GM12892 (cell line): Measurements from ENCODE around the gene SBK3.

Source experiments
- DNase-seq: peaks from one replicate; pipeline ENCODE4 v3.0.0; 2011; ENCODE audit not compliant: insufficient read length
- FAIRE-seq: peaks from 2 replicates; lab custom pipeline; 2011; peaks lifted over from hg19 to GRCh38; lab: Jason Lieb, UNC
- POLR2A ChIP-seq: IDR thresholded peaks from 2 replicates; pipeline ENCODE4 v1.6.1; 2011; ENCODE audit warnings: low read depth, low read length, control low read depth
- POLR2AphosphoS5 ChIP-seq: IDR thresholded peaks from 2 replicates; pipeline ENCODE4 v1.6.1; 2011; ENCODE audit warnings: low read depth, low read length, control low read depth
- TAF1 ChIP-seq: IDR thresholded peaks from 2 replicates; pipeline ENCODE4 v1.6.1; 2011; ENCODE audit warnings: low read depth, mild to moderate bottlenecking, control low read depth, low read length, borderline replicate concordance

The SBK3 gene

GRCh38 chr19:55559684-55560083 lies 14.3 kb upstream of the SBK3 start:
- FAIRE-seq (no peak), DNase-seq (no peak)
- TF ChIP-seq POLR2A, result no peak
- no peak for TF ChIP-seq POLR2AphosphoS5
- no peak for TF ChIP-seq TAF1

GRCh38 chr19:55554741-55555152 lies 9.4 kb upstream of the SBK3 start:
- DNase-seq, result no peak
- no peak for FAIRE-seq
- TF ChIP-seq POLR2A, result no peak
- no peak for TF ChIP-seq TAF1
- no peak for TF ChIP-seq POLR2AphosphoS5

DNA sequence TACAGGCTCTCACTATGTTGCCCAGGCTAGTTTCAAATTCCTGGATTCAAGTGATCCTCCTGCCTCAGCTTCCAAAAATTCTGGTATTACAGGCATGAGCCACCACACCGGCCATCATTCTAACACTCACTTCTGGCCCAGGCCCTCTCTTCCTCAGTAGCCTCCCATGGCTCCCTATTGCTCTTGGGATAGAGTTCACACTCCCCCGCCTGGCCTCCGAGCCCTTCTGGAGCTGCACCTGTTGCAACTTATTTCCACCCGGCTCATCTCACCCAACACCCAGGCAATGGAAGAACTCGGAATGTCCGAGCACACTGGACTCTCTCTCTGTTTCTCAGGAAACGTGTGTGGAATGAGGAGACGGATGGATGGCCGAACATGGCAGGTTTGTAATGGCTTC lies 9.0 kb upstream of the SBK3 start:
- TF ChIP-seq POLR2A (no peak), TAF1 (no peak), POLR2AphosphoS5 (no peak)
- no peak for DNase-seq
- no peak for FAIRE-seq

GRCh38 chr19:55553217-55554182 lies 8.2 kb upstream of the SBK3 start:
- TF ChIP-seq POLR2A (no peak), POLR2AphosphoS5 (no peak), TAF1 (no peak)
- FAIRE-seq (no peak), DNase-seq (no peak)

GRCh38 chr19:55552620-55553019 lies 7.3 kb upstream of the SBK3 start:
- no peak for FAIRE-seq
- no peak for TF ChIP-seq TAF1
- no peak for TF ChIP-seq POLR2AphosphoS5
- TF ChIP-seq POLR2A, result no peak
- DNase-seq, result no peak

DNA sequence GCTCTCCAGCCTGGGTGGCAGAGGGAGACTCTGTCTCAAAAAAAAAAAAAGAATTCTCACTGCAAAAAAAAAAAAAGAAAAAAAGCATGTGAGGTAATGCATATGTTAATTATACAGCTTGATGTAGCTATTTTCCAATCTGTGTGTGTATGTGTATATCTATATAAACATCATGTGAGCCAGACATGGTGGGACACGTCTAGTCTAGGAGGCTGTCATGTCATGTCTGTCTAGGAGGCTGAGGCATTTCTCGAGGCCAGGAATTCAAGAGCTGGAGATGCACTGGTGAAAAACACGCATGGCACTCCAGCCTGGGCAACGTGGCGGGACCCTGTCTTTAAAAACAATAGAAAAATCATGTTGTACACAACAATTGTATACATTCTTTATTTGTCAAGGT lies 6.9 kb upstream of the SBK3 start:
- FAIRE-seq, result no peak
- no peak for DNase-seq
- TF ChIP-seq POLR2A, result no peak

GRCh38 chr19:55550321-55550650 lies 4.9 kb upstream of the SBK3 start:
- FAIRE-seq, result no peak
- no peak for DNase-seq
- no peak for TF ChIP-seq TAF1
- no peak for TF ChIP-seq POLR2A
- TF ChIP-seq POLR2AphosphoS5, result no peak

GRCh38 chr19:55549500-55550320 lies 4.4 kb upstream of the SBK3 start:
- no peak for TF ChIP-seq POLR2AphosphoS5
- no peak for TF ChIP-seq POLR2A
- no peak for TF ChIP-seq TAF1
- FAIRE-seq, result no peak
- no peak for DNase-seq

DNA sequence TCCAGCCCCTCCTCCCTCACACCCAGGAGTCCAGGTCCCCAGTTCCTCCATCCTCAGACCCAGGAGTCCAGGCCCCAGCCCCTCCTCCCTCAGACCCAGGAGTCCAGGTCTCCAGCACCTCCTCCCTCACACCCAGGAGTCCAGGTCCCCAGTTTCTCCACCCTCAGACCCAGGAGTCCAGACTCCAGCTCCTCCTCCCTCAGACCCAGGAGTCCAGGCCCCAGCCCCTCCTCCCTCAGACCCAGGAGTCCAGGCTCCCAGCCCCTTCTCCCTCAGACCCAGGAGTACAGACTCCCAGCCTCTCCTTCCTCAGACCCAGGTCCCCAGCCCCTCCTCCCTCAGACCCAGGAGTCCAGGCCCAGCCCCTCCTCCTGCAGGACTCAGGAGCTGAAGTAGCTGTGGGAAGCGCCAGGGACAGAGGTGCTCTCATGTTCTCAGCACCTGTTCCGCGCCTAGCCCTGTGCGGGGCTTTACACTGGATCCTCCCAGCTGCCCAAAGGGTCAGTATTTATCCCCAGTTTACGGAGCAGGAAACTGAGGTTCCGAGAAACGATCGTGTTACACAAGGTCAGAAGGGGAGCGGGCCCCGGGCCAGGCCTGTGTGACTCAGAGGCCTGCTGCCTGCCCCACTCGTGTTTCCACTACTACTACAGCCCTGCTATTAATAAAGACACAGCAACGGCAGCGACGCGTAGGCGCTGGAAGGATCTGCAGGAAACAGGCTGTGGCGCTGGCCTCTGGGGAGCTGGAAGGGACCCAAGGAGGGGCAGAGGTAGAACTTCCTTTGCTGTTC lies 1.7 kb upstream of the SBK3 start:
- FAIRE-seq (no peak), DNase-seq (no peak)
- no peak for TF ChIP-seq TAF1
- TF ChIP-seq POLR2A, result no peak
- TF ChIP-seq POLR2AphosphoS5, result no peak

DNA sequence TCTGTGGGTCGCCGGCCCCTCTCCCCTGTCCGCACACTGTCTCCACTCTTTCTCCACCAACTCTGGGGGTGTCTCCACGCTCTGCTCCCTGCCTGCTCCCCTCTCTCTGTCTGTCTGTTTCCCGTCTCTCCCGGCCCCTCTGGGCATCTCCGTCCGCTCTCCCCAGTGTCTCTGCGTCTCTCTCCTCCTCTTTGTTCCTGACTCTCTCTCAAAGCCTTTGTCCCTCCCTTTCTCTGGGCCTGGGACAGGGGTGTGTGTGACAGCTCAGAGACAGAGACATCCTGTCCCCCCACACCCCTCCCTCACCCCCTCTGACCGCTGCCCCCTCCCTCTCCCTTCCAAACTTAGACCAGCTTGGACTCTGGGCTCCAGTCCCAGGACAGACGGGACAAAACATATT lies 668 bp upstream of the SBK3 start:
- DNase-seq (no peak), FAIRE-seq (no peak)
- TF ChIP-seq POLR2AphosphoS5, result no peak
- TF ChIP-seq TAF1, result no peak
